ENCODE measurements around the gene TBCK.
"Not testable (repeated sequence)": the region's sequence is repeated elsewhere in the genome, so short reads cannot be mapped to it uniquely, and the experiment has no call there.

TBCK gene

DNA sequence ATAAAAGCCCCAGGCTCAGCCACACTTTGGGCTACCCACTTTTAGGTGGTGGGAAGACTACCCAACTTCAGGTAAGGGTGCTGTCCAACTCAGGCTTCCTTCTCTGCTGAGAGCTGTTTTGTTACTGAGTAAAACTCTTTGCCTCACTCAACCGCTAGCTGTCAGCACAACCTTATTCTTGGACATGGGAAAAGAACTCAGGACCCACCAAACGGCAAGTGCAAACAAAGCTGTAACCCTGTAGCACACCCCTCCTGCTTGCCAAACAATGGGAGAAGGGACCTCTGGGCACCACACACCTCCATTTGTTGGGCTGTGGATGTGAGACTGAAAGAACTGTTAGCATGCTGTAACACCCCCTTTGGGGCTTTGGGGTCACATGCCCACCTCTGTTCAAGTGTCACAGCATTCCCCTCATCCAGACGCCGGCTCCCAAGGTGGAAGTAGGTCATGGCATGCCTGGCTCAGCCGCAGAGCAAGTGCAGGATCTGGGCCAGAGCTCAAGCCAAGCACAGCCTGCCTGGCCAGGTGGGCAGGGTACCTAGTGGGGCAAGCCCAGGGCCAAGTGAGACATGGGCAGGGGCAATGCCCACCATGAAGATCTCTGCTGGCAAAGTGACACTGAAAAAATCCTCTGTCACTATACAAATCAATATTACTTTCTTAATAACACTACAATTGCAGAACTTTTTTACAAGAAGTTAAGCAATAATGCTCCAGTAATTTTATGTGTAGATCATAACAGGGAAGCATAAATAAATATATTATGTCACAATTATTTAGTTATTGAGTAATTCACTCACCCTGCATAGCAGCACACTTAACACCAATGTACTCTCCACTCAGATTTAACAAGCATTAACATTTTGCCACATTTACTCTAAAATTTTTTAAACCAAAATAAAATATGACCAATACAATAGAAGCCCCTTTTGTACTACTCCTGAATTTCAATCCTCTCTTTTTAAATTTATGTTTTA, 107.2 kb downstream of the TBCK start:
- no peak for DNase-seq

DNA sequence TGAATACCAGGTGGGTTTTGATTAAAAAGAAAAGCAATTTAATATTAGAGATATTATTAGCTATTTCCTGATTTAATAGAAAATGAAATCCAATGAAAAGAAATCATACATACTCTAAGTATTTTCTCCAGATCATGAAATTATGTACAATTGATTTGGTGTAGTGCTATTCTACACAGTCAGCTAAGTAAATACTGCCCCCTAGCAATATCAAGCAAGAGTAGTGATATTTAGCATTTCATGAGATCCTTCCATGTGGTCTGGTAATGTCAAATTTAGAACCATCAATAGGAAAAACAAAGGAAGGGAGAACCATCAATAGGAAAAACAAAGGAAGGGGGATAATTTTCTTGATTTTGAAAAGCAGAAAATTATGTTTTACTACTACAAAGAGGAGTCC, 114.6 kb downstream of the TBCK start:
- no peak for DNase-seq

DNA sequence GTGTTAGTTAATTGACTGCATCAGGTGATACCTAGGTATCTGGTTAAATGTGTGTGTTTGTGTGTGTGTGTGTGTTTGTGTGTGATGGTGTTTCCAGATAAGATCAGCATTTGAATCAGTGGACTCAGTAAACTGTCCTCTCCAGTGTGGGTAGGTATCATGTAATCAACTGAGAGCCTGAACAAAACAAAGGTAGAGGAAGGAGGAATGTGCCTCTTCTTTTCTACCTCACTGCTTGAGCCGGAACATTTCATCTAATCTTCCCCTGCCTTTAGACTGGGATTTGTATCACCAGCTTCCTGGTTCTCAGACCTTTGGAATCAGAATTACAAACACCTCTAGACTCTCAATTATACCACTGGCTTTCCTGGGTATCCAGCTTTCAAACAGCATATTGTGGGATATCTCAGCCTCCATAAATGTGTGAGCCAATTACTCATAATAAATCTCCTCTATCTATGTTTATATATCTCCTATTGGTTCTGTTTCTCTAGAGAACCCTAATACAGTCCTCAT, 120.5 kb downstream of the TBCK start:
- no peak for DNase-seq

DNA sequence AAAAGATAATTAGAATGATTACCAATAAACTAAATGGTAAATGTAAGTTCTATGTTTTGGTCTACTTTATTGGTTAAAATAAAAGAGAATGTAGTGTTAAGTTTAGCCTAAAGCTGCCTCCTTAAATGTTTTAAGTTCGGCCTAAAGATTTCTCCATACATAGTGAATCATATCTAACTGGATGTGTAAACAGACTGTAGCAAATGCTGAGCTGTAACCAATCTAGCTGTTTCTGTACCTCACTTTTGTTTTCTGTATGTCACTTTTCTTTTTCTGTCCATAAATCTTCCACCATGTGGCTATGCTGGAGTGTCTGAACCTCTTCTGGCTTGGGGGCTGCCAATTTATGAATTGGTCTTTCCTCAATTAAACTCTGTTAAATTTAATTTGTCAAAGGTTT, 121.2 kb downstream of the TBCK start:
- no peak for DNase-seq

DNA sequence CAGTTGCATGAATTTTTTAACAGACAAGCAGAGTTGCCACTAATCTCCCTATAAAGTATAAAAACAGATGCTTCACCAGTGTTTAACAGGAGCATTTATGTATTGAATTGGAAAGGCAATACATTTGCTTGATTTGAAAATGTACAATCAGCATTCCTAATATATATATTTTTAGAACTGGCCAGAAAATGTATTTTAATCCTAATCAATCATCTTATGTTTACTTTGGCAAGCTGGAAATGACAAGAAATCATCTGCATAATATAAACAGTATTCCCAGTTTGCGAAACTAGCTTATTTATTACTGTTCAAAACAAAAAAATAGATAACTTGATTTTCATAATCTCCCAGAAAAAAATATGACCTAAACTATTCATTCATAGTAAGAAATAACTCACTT, 123.9 kb downstream of the TBCK start:
- DNase-seq: no peak

DNA sequence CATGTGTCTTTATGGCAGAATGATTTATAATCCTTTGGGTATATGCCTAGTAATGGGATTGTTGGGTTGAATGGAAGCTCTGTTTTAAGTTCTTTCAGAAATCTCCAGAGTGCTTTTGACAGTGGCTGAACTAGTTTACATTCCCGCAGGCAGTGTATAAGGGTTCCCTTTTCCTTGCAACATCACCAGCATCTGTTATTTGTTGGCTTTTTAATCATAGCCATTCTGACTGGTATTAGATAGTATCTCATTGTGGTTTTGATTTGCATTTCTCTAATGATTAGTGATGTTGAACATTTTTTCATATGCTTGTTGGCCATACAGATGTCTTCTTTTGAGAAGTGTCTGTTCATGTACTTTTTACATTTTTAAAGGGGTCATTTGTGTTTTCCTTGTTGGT, 129.8 kb downstream of the TBCK start:
- no peak for DNase-seq

DNA sequence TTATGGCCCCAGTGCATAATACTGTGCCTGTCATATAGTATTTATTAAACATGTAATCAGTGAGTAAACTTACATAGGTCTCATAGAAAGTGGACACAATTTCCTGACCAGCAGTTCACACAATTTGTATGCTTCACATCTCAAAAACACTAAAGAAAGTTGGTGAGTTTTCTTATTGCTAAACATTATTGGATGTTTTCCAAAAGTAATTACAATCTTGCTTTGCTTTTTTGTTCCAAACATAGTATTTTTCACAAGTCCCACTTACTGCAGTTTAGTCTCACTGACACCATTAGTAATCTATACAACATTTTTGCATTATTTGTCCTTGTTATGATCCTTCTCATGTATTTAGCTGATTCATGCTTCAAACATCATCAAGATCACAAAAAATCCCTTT, 132.5 kb downstream of the TBCK start:
- DNase-seq: no peak

DNA sequence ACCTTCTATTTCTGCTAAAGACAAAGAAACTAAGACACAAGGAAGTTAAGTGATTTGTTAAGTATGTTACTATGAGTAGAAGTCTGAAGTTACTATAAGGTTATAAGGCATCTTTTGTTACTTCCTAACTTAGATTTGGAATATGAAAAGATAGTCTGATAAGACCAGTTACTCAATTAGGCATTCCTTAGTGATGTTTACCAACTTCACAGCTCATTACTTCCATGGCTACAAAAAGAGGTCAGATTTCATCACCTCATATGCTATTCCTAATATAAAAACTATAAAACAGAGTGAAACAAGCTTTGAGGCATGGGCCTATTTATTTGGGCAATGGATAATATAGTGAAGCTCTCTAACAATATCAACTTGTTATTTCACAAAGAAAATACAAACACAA, 143.1 kb downstream of the TBCK start:
- no peak for DNase-seq

DNA sequence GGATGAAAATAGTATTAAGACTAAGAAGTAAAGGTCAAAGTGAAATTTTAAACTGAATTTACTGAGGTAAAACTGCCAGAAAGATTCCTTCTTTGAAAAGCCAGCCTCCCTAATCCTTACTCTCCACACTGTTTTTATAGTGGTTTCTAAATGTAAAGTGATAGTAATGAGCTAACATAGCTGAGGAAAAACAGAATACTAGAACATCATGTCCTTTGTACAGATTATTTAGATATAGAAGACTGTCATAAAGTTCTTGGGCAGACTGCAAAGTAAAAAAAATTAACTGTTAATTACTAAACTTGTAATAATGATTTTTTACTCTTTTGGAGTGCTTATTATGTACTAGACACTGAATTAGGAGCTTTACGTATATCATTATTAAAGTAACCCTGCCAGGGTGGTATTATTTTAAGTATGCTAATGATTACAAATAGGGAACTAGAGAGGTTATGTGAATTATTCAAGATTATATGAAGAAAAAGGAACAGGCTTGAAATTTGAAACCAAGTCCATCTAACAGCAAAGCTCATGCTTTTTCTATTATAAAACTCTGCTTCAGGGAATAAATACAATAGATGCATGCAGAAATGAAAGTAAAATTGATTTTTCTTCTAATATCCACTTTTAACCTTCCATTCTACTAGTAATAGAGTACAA, 150.5 kb downstream of the TBCK start:
- DNase-seq: no peak

DNA sequence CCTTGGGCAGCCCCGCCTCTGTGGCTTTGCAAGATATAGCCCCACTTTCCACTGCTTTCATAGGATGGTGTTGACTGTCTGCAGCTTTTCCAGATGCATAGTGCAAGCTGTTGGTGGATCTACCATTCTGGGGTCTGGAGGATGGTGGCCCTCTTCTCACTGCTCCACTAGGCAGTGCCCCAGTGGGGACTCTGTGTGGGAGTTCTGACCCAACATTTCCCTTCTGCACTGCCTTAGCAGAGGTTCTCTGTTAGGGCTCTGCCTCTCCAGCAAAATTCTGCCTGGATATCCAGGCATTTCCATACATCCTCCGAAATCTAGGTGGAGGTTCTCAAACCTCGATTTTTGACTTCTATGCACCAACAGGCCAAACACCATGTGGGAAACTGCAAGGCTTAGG, 153.7 kb downstream of the TBCK start:
- DNase-seq: no peak

DNA sequence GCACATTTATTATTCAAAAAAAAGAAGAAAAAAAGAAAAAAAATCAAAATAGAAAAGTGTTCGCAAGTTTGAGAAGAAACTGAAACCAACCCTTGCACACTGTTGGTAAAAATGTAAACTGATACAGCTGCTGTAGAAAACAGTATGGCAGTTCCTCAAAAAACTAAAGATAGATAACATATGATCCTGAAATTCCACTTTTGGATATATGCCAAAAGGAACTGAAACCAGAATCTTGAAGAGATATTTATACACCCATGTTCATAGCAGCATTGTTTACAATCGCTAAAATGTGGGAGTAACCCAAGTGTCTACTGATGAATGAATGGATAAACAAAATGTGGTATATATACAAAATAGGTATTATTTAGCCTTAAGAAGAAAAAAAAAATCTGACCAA, 155.4 kb downstream of the TBCK start:
- DNase-seq: no peak

DNA sequence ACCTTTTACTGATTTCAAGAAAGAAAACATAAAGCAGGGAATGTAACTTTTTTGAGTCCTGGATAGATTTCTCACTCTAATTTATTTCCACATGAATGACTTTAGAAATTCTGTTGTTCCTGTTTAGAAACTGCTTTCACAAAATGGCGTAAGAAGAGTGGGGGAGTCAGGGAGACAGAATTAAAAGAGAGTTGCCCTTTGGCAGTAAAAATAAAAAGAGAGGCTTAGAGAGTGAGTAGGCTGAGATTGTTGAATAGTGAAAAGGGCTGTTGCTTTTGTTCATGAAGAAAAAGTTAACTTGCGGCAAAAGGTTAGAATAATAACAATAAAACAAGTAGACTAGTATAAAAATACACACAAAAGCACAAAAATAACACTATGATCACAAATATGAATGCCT, 166.1 kb downstream of the TBCK start:
- DNase-seq: no peak

DNA sequence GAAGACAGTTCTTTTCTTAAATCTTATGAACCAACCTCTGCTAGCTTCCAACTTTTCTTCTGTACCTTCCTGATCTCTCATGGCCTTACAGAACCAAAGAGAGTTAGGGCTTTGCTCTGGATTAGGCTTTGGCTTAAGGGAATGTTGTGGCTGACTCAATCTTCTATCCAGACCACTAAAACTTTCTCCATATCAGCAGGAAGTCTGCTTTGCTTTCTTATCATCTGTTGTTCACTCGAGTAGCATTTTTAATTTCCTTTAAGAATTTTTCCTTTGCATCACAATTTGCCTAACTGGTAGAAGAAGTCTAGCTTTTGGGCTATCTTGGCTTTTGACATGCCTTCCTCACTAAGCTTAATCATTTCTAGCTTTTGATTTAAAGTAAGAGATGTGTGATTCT, 167.0 kb downstream of the TBCK start:
- DNase-seq: no peak

DNA sequence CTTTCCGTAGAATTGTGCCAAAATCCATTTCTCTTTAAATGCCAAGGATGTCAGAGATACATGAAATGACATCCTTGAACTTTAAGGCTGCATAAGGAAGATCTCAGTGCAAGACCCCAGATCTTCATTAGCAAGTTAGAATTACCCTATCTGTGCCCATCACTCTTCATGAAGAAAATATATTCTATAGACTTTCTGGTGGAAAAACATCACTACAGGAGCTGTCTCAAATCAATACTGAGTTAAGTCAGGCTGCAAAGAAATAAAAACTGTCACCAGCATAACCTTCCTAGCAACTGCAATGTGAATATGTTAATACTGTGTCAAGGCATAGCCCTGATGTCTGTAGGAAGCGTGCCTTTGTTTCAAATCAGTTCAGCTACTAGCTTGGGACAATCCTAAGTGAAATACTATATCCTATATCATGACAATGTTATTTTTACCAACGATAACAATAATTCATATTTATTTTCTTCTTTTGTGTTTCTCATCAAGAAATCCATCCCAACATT, 173.3 kb downstream of the TBCK start:
- no peak for DNase-seq

DNA sequence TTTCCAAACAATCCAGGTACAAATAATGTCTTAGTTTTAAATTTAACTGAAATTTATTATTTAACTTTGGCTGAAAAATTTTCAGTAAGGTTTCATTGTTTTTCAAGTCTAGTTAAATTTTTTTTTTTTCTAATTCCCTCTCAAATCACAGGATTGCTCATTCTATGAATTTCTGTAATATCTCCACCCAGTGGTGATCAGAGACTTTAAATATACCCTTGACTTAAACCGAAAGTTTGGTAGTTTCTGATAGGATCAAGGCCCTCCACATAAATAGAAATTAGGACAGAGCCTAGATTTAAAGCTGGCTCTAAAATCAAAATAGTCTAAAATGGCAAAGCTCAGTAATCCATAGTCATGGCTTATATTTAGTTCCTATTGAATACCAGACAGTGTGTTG, 175.4 kb downstream of the TBCK start:
- DNase-seq: no peak

DNA sequence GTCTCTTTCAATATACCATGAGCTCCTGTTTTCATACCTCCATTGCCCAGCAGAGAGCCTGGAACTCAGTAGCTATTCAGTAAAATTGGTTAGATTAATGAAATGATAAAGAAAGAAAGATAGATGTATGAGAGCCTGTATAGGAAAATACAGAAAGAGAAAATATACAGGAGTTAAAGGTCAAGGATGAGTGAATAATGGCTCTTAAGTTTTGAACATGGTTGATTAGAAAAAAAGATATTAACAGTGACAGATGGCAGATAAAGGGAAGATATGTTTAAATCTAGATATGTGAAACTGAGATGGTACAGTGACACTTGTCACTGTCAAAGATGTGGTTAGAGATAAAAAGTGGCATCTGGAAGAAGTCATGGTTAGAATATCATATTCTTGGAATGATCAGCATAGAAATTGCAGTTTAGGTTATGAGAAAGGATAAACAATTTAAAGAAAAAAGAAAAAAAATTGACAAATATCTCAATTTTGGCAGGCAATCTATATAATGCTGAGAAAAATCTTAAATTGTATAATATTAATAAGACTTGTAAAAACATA, 179.2 kb downstream of the TBCK start:
- DNase-seq: no peak

DNA sequence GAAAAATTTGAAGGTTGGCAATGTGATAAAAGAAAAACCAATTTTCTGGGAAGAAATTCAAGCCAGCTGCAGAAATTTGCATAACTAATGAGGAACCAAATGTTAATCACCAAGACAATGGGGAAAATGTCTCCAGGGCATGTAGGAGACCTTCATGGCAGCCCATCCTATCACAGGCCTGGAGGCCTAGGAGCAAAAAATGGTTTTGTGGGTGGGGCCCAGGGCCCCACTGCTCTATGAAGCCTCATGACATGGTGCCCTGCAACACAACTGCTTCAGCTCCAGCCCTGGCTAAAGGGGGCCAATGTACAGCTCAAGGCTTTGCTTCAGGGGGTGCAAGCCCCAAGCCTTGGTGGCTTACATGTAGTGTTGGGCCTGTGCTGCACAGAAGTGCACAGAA, 184.0 kb downstream of the TBCK start:
- no peak for DNase-seq

DNA sequence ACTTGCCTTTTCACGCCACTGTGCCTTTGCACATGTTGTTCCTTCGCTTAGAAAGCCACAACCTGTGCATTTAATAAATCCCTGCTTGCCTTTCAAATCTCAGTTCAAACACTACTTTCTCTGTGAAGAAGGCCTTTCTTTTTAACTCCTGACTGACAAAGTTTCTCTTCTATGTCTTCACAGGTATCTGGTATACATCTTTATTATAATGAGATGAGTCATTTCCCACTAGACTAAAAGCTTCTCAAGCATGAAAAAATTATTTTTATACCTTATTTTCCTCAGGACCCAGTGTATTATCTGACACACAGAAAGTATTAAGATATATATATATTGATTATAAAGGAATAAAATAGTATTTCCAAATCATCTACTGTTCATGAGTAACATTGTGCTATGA, 189.9 kb downstream of the TBCK start:
- DNase-seq: no peak

DNA sequence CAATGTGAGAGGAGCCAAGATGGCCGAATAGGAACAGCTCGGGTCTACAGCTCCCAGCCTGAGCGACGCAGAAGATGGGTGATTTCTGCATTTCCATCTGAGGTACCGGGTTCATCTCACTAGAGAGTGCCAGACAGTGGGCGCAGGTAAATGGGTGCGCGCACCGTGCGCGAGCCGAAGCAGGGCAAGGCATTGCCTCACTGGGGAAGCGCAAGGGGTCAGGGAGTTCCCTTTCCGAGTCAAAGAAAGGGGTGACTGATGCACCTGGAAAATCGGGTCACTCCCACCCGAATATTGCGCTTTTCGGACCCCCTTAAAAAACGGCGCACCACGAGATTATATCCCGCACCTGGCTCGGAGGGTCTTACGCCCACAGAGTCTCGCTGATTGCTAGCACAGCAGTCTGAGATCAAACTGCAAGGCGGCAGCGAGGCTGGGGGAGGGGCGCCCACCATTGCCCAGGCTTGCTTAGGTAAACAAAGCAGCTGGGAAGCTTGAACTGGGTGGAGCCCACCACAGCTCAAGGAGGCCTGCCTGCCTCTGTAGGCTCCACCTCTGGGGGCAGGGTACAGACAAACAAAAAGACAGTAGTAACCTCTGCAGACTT, 196.0 kb downstream of the TBCK start:
- DNase-seq: not testable (repeated sequence)

DNA sequence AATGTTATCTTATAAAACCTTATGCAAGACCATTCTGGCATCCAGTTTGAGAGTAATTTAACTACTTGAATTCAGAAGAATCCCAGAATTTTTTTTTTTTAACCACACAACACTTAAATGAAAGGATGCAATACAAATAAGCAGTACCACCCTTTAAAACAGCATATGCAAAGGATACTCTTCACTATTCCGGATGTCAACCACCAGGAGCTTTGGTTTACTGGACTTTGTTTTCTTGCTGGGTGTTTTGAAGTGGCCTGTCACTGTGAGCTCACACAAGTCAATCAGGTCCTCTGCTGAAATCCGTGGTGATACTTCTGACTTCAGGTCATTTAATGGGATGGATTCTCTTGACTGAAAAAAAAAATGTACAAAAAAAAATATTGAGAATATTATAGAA, 200.0 kb downstream of the TBCK start:
- DNase-seq: no peak

DNA sequence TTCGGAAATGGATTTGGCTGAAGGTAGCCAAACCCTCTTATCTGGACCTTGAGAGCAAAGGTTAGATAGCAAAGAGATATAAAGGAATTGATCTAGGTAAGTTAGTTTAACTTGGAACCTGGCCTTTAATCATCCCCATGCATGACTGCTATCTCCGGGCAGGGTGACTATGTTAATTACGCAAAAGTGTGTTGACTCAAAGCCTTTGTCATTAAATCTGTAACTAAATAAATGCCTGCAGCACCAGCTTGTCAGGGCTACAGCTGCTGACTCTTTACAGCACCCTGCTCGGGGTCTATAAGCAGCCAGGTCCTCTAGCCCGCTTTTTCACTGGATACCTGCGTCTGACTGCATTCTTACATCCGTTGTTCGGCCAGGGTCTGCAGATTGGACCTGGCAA, 201.7 kb downstream of the TBCK start:
- DNase-seq: no peak

DNA sequence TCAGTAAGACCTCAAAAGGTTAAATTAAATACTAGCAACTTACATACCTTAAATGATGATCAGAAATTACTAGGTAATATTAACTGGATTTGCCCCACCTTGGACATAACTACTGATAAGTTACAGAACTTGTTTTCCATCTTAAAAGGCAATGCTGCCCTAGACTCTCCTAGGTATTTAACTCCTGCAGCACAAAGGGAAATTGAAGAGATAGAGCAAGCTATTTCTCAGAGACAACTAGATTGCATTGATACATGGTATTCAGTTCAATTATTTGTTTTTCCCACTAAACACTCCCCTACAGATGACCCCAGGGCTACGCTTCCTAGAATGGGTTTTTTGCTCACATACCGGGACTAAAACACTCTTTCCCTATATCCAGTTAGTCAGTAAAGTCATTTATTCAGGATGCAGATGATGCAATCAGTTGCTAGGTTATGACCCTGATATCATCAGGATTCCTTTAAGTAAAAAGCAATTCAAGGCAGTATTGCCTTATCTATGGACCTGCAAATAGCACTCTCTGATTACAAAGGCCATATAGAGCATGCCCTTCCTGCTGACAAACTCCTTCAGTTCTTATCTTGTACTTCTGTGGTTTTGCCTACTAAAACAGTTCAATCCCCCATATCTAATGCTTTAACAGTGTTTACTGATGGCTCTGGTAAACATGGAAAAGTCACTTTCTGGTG, 204.1 kb downstream of the TBCK start:
- not testable (repeated sequence) for DNase-seq

DNA sequence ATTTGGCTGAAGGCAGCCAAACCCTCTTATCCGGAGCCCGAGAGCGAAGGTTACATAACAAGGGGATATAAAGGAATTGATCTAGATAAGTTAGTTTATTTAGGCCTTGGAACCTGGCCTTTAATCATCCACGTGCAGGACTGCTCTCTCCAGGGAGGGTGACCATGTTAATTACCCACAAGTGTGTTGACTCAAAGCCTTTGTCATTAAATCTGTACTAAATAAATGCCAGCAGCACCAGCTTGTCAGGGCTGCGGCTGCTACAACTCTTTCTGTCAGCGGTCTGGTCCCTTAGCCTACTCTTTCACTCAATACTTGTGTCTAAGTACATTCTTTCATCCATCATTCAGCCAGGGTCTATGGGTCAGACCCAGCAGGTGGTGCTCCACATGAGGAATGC, 206.1 kb downstream of the TBCK start:
- DNase-seq: no peak

All from stimulated activated CD4-positive, alpha-beta T cell treated with anti-CD3 and anti-CD28 coated beads, Interleukin-4, amount 100 ng/mL, for 4 hours (primary cell).